ENCODE data around the gene ATP2A3. TPM values are rescaled to one million over a fixed set of nuclear protein-coding genes. Genes with fewer than 3 reads are reported as not detected.

The ATP2A3 gene
- total RNA-seq, 1 donor from 2014 or later, result 1.5 TPM

- H3K4me1 ChIP-seq (ENCODE audit: insufficient read depth, low read length), result no peaks in the 10 kb centered on the region
- H3K4me3 Mint-ChIP-seq (ENCODE audit: unreplicated experiment), result no peak overlapping the region
- H3K36me3 ChIP-seq (ENCODE audit: insufficient read depth, low read length), result peaks cover 39% of the 10 kb centered on the region
- H4K20me1 ChIP-seq (ENCODE audit: insufficient read depth, low read length), result peaks cover 11% of the 10 kb centered on the region
- H3K79me2 ChIP-seq (ENCODE audit: insufficient read depth, low read length), result no peaks in the 10 kb centered on the region
- H3K36me3 Mint-ChIP-seq (ENCODE audit: low read depth, unreplicated experiment), result peaks cover 35% of the 10 kb centered on the region
- DNase-seq (ENCODE audit: low read depth) (no peak), FAIRE-seq (no peak)
- no peaks in the 10 kb centered on the region for H3K9me3 Mint-ChIP-seq (ENCODE audit: unreplicated experiment)
- H3K9me3 ChIP-seq (ENCODE audit: insufficient read depth, low read depth, low read length), result no peaks in the 10 kb centered on the region
- no peaks in the 10 kb centered on the region for H3K27me3 Mint-ChIP-seq (ENCODE audit: low read depth, unreplicated experiment)
- no peaks in the 10 kb centered on the region for H3K27me3 ChIP-seq (ENCODE audit: insufficient read depth, low read length)
- TF ChIP-seq EZH2 (IDR thresholded peaks at IDR 0.05; ENCODE audit: insufficient read depth, low read length) (no peak), CTCF (IDR thresholded peaks at IDR 0.05; ENCODE audit: insufficient read depth, low read depth, low read length) (no peak)
- H3K27ac Mint-ChIP-seq (ENCODE audit: unreplicated experiment), result no peak overlapping the region
- no peak overlapping the region for H3K9ac ChIP-seq (ENCODE audit: low read length)
- no peak overlapping the region for H3K4me3 ChIP-seq (ENCODE audit: insufficient read depth, low read depth, low read length)
- H2AFZ ChIP-seq (ENCODE audit: low read depth, low read length), result no peak overlapping the region
- H3K4me2 ChIP-seq (ENCODE audit: low read length), result no peak overlapping the region
- no peak overlapping the region for H3K27ac ChIP-seq (ENCODE audit: low read depth, low read length)
- peaks cover 5% of the 10 kb centered on the region for H3K4me1 Mint-ChIP-seq (ENCODE audit: low read depth, unreplicated experiment)
Measured at GRCh38 chr17:4009186-4009785, 45.0 kb upstream of the ATP2A3 start.

- Mint-ChIP-seq H3K36me3 (ENCODE audit: low read depth, unreplicated experiment) (peaks cover 28% of the 10 kb centered on the region), H3K27ac (ENCODE audit: unreplicated experiment) (no peak overlapping the region), H3K4me3 (ENCODE audit: unreplicated experiment) (no peak overlapping the region), H3K27me3 (ENCODE audit: low read depth, unreplicated experiment) (no peaks in the 10 kb centered on the region), H3K9me3 (ENCODE audit: unreplicated experiment) (no peaks in the 10 kb centered on the region), H3K4me1 (ENCODE audit: low read depth, unreplicated experiment) (peaks cover 5% of the 10 kb centered on the region)
- no peak for DNase-seq (ENCODE audit: low read depth)
- TF ChIP-seq EZH2 (IDR thresholded peaks at IDR 0.05; ENCODE audit: insufficient read depth, low read length), result no peak
- TF ChIP-seq CTCF (IDR thresholded peaks at IDR 0.05; ENCODE audit: insufficient read depth, low read depth, low read length), result no peak
- no peaks in the 10 kb centered on the region for H3K27me3 ChIP-seq (ENCODE audit: insufficient read depth, low read length)
- H3K36me3 ChIP-seq (ENCODE audit: insufficient read depth, low read length), result peaks cover 32% of the 10 kb centered on the region
- no peaks in the 10 kb centered on the region for H3K4me1 ChIP-seq (ENCODE audit: insufficient read depth, low read length)
- H3K9me3 ChIP-seq (ENCODE audit: insufficient read depth, low read depth, low read length), result no peaks in the 10 kb centered on the region
- H2AFZ ChIP-seq (ENCODE audit: low read depth, low read length), result no peak overlapping the region
- no peak overlapping the region for H3K9ac ChIP-seq (ENCODE audit: low read length)
- no peak for FAIRE-seq
- no peak overlapping the region for H3K27ac ChIP-seq (ENCODE audit: low read depth, low read length)
- H3K4me3 ChIP-seq (ENCODE audit: insufficient read depth, low read depth, low read length), result no peak overlapping the region
- no peak overlapping the region for H3K4me2 ChIP-seq (ENCODE audit: low read length)
- peaks cover 11% of the 10 kb centered on the region for H4K20me1 ChIP-seq (ENCODE audit: insufficient read depth, low read length)
- H3K79me2 ChIP-seq (ENCODE audit: insufficient read depth, low read length), result no peaks in the 10 kb centered on the region
Measured at GRCh38 chr17:4008441-4009185, 44.4 kb upstream of the ATP2A3 start.

GRCh38 chr17:4008082-4008435 is 43.8 kb upstream of the ATP2A3 start:
- Histone ChIP-seq H2AFZ (ENCODE audit: low read depth, low read length) (no peak overlapping the region), H3K27me3 (ENCODE audit: insufficient read depth, low read length) (no peaks in the 10 kb centered on the region), H3K4me2 (ENCODE audit: low read length) (no peak overlapping the region), H3K27ac (ENCODE audit: low read depth, low read length) (no peak overlapping the region), H3K9me3 (ENCODE audit: insufficient read depth, low read depth, low read length) (no peaks in the 10 kb centered on the region), H3K4me3 (ENCODE audit: insufficient read depth, low read depth, low read length) (no peak overlapping the region), H3K36me3 (ENCODE audit: insufficient read depth, low read length) (peaks cover 26% of the 10 kb centered on the region), H3K79me2 (ENCODE audit: insufficient read depth, low read length) (no peaks in the 10 kb centered on the region), H3K4me1 (ENCODE audit: insufficient read depth, low read length) (peaks cover 2% of the 10 kb centered on the region), H4K20me1 (ENCODE audit: insufficient read depth, low read length) (peaks cover 11% of the 10 kb centered on the region), H3K9ac (ENCODE audit: low read length) (no peak overlapping the region)
- Mint-ChIP-seq H3K36me3 (ENCODE audit: low read depth, unreplicated experiment) (peaks cover 27% of the 10 kb centered on the region), H3K4me1 (ENCODE audit: low read depth, unreplicated experiment) (peaks cover 5% of the 10 kb centered on the region), H3K4me3 (ENCODE audit: unreplicated experiment) (no peak overlapping the region), H3K9me3 (ENCODE audit: unreplicated experiment) (no peaks in the 10 kb centered on the region), H3K27ac (ENCODE audit: unreplicated experiment) (no peak overlapping the region), H3K27me3 (ENCODE audit: low read depth, unreplicated experiment) (no peaks in the 10 kb centered on the region)
- TF ChIP-seq EZH2 (IDR thresholded peaks at IDR 0.05; ENCODE audit: insufficient read depth, low read length) (no peak), CTCF (IDR thresholded peaks at IDR 0.05; ENCODE audit: insufficient read depth, low read depth, low read length) (peak; percentile 3)
- no peak for DNase-seq (ENCODE audit: low read depth)
- no peak for FAIRE-seq

Measured in astrocyte (in vitro differentiated cells and primary cell).